PC-9 (cell line): Measurements from ENCODE around the gene HID1.

Experiments
- CTCF ChIP-seq: fragments of 200-600 bp; sonication (generic); conservative IDR thresholded peaks from 2 replicates; pipeline ENCODE4 v1.6.1; 2017; ENCODE audit warnings: mixed run types, antibody characterized with exemption, mild to moderate bottlenecking, moderate library complexity
- EZH2 ChIP-seq: fragments of 200-600 bp; sonication (generic); IDR thresholded peaks from 2 replicates; pipeline ENCODE4 v1.8.0; 2017; ENCODE audit warnings: antibody characterized with exemption, low read depth

DNA sequence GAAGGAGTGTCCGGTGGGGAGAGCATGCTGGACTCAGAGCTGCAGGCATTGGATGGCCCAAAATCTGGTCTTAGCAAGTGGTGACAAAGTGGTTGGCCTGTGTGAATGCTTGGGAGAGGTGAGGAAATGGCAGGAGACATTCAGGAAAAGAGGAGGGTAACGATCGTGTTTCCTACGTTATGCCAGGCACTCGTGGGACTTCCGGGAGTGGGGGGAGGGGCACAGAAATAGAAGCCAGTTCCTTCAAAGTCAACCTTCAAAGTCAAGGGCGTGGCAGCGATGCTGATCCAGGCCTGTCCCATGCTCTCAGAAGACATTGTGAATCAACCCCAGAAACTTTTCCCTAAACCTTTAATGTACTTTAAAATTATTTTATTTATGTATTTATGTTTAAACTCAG lies 33.0 kb downstream of the HID1 start:
- no peak for TF ChIP-seq CTCF
- no peak for TF ChIP-seq EZH2
